H1 (cell line): ENCODE results near the gene CBFA2T2. TPM values are rescaled to one million over a fixed set of nuclear protein-coding genes. Genes with fewer than 3 reads are reported as not detected.

Experiments
- CTCF ChIA-PET: fragments of 300-600 bp; sonication (Branson Sonifier 250); formaldehyde crosslinking; loops from one replicate; lab custom pipeline; 2021; ENCODE audit not compliant: partially characterized antibody; lab: Charles Lee
- POLR2A ChIA-PET: fragments of 300-600 bp; sonication (Branson Sonifier 250); formaldehyde crosslinking; loops from one replicate; lab custom pipeline; 2021; ENCODE audit warnings: inconsistent platforms; ENCODE audit not compliant: partially characterized antibody; lab: Charles Lee
- DNase-seq, 2 experiments: peaks; one replicate each; pipeline versions ENCODE4 v3.0.0 to v3.0.0-alpha.2; 2010 to 2022; ENCODE audit warnings: low spot score in 2 of 2, low read depth in 1 of 2, mixed read lengths in 1 of 2
- FAIRE-seq: peaks from 2 replicates; lab custom pipeline; 2011; peaks lifted over from hg19 to GRCh38; lab: Jason Lieb, UNC
- H2AFZ ChIP-seq: 2 replicates; pipeline ENCODE4 v1.8.1; 2012; ENCODE audit warnings: low read length, inconsistent platforms
- H2AK5ac ChIP-seq: 2 replicates; pipeline ENCODE4 v1.6.1; 2013; ENCODE audit warnings: low read depth, low read length
- H2BK120ac ChIP-seq: replicated peaks from 2 replicates; pipeline ENCODE3; 2013; ENCODE audit warnings: low read depth, low read length, inconsistent platforms
- H2BK12ac ChIP-seq: 2 replicates; pipeline ENCODE4 v1.6.1; 2013; ENCODE audit warnings: low read depth, low read length
- H2BK15ac ChIP-seq: 2 replicates; pipeline ENCODE4 v1.6.1; 2013; ENCODE audit warnings: low read length
- H2BK20ac ChIP-seq: 2 replicates; pipeline ENCODE4 v1.6.1; 2013; ENCODE audit warnings: low read length
- H2BK5ac ChIP-seq: 2 replicates; pipeline ENCODE4 v1.6.1; 2013; ENCODE audit warnings: low read depth, low read length
- H3K14ac ChIP-seq: 2 replicates; pipeline ENCODE4 v1.6.1; 2013; ENCODE audit warnings: inconsistent platforms; ENCODE audit not compliant: insufficient read length
- H3K18ac ChIP-seq: 2 replicates; pipeline ENCODE4 v1.6.1; 2013; ENCODE audit warnings: low read length; ENCODE audit errors: extremely low read depth
- H3K23ac ChIP-seq: 2 replicates; pipeline ENCODE4 v1.6.1; 2013; ENCODE audit warnings: inconsistent platforms; ENCODE audit not compliant: insufficient read length
- H3K23me2 ChIP-seq: 2 replicates; pipeline ENCODE4 v1.6.1; 2013; ENCODE audit warnings: low read depth, low read length
- H3K27ac ChIP-seq: 2 replicates; pipeline ENCODE4 v1.6.1; 2011; ENCODE audit warnings: low read depth, low read length, inconsistent platforms
- H3K27me3 ChIP-seq, 4 experiments: replicated peaks in 1 of 4; 1 replicate in 1 of 4; 2 replicates in 3 of 4; pipeline versions ENCODE4 v1.6.1 to v1.8.1; 2011 to 2013; ENCODE audit warnings: low read length in 3 of 4, mild to moderate bottlenecking in 3 of 4, inconsistent platforms in 2 of 4, mixed read lengths in 2 of 4, moderate library complexity in 1 of 4; ENCODE audit not compliant: control insufficient read depth in 3 of 4, insufficient read depth in 3 of 4; ENCODE audit errors: extremely low read depth in 1 of 4
- H3K36me3 ChIP-seq, 4 experiments: 2 replicates each; pipeline versions ENCODE4 v1.6.1 to v1.8.1; 2011 to 2013; ENCODE audit warnings: mild to moderate bottlenecking in 4 of 4, low read length in 3 of 4, moderate library complexity in 2 of 4, control low read depth in 1 of 4, inconsistent platforms in 1 of 4; ENCODE audit not compliant: insufficient read depth in 4 of 4, control insufficient read depth in 2 of 4
- H3K4ac ChIP-seq: replicated peaks from 2 replicates; pipeline ENCODE3; 2013; ENCODE audit warnings: low read length, low read depth, mixed read lengths, inconsistent platforms; ENCODE audit not compliant: insufficient read length
- H3K4me1 ChIP-seq, 4 experiments: replicated peaks in 1 of 4; 1 replicate in 1 of 4; 2 replicates in 3 of 4; pipeline versions ENCODE4 v1.6.1 to v1.8.1; 2011 to 2013; ENCODE audit warnings: low read length in 3 of 4, inconsistent platforms in 2 of 4, mixed read lengths in 1 of 4; ENCODE audit not compliant: insufficient read depth in 4 of 4, control insufficient read depth in 3 of 4
- H3K4me2 ChIP-seq, 2 experiments: 2 replicates each; pipeline versions ENCODE4 v1.6.1 to v1.8.1; 2011 to 2013; ENCODE audit warnings: low read depth in 2 of 2, low read length in 2 of 2, control low read depth in 1 of 2, inconsistent platforms in 1 of 2, mild to moderate bottlenecking in 1 of 2; ENCODE audit not compliant: insufficient read depth in 1 of 2
- H3K4me3 ChIP-seq, 4 experiments: fragments of 200-600, 300-600 bp in 1 of 4; sonication (generic), shearing (Covaris generic), sonication (Bioruptor Twin) in 1 of 4; 2 replicates each; pipeline versions ENCODE4 v1.5.1 to v1.8.1; 2011 to 2016; ENCODE audit warnings: low read length in 4 of 4, low read depth in 3 of 4, control low read depth in 2 of 4, inconsistent platforms in 2 of 4, mild to moderate bottlenecking in 2 of 4, mixed read lengths in 1 of 4, moderate library complexity in 1 of 4; ENCODE audit not compliant: insufficient read depth in 2 of 4; ENCODE audit errors: extremely low read depth in 1 of 4
- H3K56ac ChIP-seq: replicated peaks from 2 replicates; pipeline ENCODE3; 2013; ENCODE audit warnings: low read depth, mild to moderate bottlenecking, mixed read lengths, low read length, inconsistent platforms; ENCODE audit not compliant: insufficient read length
- H3K79me1 ChIP-seq: 2 replicates; pipeline ENCODE4 v1.6.1; 2013; ENCODE audit warnings: low read depth, low read length, control low read depth
- H3K79me2 ChIP-seq, 2 experiments: 2 replicates each; pipeline versions ENCODE4 v1.6.1 to v1.8.1; 2012 to 2013; ENCODE audit warnings: low read length in 2 of 2, mild to moderate bottlenecking in 2 of 2, inconsistent platforms in 1 of 2; ENCODE audit not compliant: insufficient read depth in 2 of 2, control insufficient read depth in 1 of 2
- H3K9ac ChIP-seq, 4 experiments: replicated peaks in 1 of 4; 1 replicate in 1 of 4; 2 replicates in 3 of 4; pipeline versions ENCODE4 v1.6.1 to v1.8.1; 2011 to 2013; ENCODE audit warnings: low read depth in 3 of 4, low read length in 3 of 4, control low read depth in 2 of 4, mild to moderate bottlenecking in 2 of 4, moderate library complexity in 2 of 4, inconsistent platforms in 1 of 4; ENCODE audit errors: extremely low read depth in 1 of 4
- H3K9me3 ChIP-seq, 2 experiments: 2 replicates each; pipeline versions ENCODE4 v1.6.1 to v1.8.1; 2012 to 2013; ENCODE audit warnings: mild to moderate bottlenecking in 2 of 2, moderate library complexity in 2 of 2, control low read depth in 1 of 2, inconsistent platforms in 1 of 2, low read depth in 1 of 2, low read length in 1 of 2, mixed read lengths in 1 of 2; ENCODE audit not compliant: insufficient read depth in 2 of 2
- H4K20me1 ChIP-seq, 2 experiments: replicated peaks in 1 of 2; 2 replicates each; pipeline versions ENCODE3 to v1.8.1; 2011 to 2013; ENCODE audit warnings: inconsistent platforms in 2 of 2, low read length in 2 of 2, mild to moderate bottlenecking in 1 of 2; ENCODE audit not compliant: insufficient read depth in 2 of 2, control insufficient read depth in 1 of 2
- H4K5ac ChIP-seq: 2 replicates; pipeline ENCODE4 v1.6.1; 2013; ENCODE audit warnings: low read length, low read depth, mixed read lengths, inconsistent platforms; ENCODE audit not compliant: insufficient read length
- H4K8ac ChIP-seq: 2 replicates; pipeline ENCODE4 v1.8.0; 2013; ENCODE audit warnings: mild to moderate bottlenecking, moderate library complexity, low read length, inconsistent platforms; ENCODE audit not compliant: insufficient read depth; ENCODE audit errors: extremely low read depth
- H4K91ac ChIP-seq: replicated peaks from 2 replicates; pipeline ENCODE3; 2013; ENCODE audit warnings: low read length, mixed read lengths, inconsistent platforms; ENCODE audit not compliant: insufficient read length
- BCL11A ChIP-seq, 2 experiments: IDR thresholded peaks; one replicate each; pipeline ENCODE4 v1.6.1; 2011; ENCODE audit warnings: low read depth in 2 of 2, low read length in 2 of 2, mild to moderate bottlenecking in 2 of 2
- CBX5 ChIP-seq: fragments of 300-800, 300-1000 bp; sonication (generic); IDR thresholded peaks from 2 replicates; pipeline ENCODE4 v1.7.1; 2016; ENCODE audit warnings: antibody characterized with exemption, low read length, low read depth
- JUND ChIP-seq: IDR thresholded peaks from 2 replicates; pipeline ENCODE4 v1.6.1; 2011; ENCODE audit warnings: mild to moderate bottlenecking, improper control_type of control experiment, low read length
- MAFK ChIP-seq: IDR thresholded peaks from 2 replicates; pipeline ENCODE4 v1.6.1; 2012; ENCODE audit warnings: low read depth, mild to moderate bottlenecking, improper control_type of control experiment, low read length
- MAX ChIP-seq: IDR thresholded peaks from 2 replicates; pipeline ENCODE4 v1.6.1; 2012; ENCODE audit warnings: inconsistent platforms
- TAF7 ChIP-seq: optimal IDR thresholded peaks from 2 replicates; pipeline ENCODE3; 2011; ENCODE audit warnings: low read depth, mild to moderate bottlenecking, inconsistent platforms, low read length, moderate library complexity, borderline replicate concordance
- WGBS, 2 experiments: shearing (Covaris generic) in 1 of 2; methylation state at CpG; one replicate each; pipeline versions ENCODE4 v1.1.6 to v1.1.7; 2013 to 2015; ENCODE audit warnings: low lambda C conversion rate in 2 of 2, mixed read lengths in 2 of 2, inconsistent platforms in 1 of 2, low coverage in 1 of 2, missing lambda C conversion rate in 1 of 2; ENCODE audit not compliant: insufficient replicate concordance in 2 of 2, insufficient coverage in 1 of 2, insufficient read length in 1 of 2; ENCODE audit errors: extremely low coverage in 1 of 2, missing lambda C conversion rate in 1 of 2; 5-methylcytosine and 5-hydroxymethylcytosine counted together
- polyA plus RNA-seq, 7 experiments: library from polyadenylated mRNA; depleted of rRNA in 3 of 7; stranded (reverse) in 5 of 7; unstranded in 2 of 7; fragments of >200 nt in 5 of 7; fragments of 200-250 nt in 2 of 7; gene quantifications; 1 replicate in 5 of 7; 2 replicates in 1 of 7; 4 replicates in 1 of 7; pipeline versions ENCODE4 v1.2.1 to v1.2.3, GENCODE V29; 2011 to 2013; ENCODE audit warnings: missing spikeins in 2 of 7, mixed read lengths in 2 of 7
- total RNA-seq: library from RNA; stranded (reverse); fragmentation: NEBNext Ultra II Directional; extraction: Animal tissue kit (Norgen Biotek cat#: 25700); gene quantifications from 2 replicates; pipeline ENCODE4 v1.2.1, GENCODE V29; 2021

CBFA2T2 gene
- total and polyA plus RNA-seq, 2 of the 8 experiments (the other 6 are each of a cell fraction or from before 2014, with no cell fraction given) = 11.6 to 12.9 TPM

DNA sequence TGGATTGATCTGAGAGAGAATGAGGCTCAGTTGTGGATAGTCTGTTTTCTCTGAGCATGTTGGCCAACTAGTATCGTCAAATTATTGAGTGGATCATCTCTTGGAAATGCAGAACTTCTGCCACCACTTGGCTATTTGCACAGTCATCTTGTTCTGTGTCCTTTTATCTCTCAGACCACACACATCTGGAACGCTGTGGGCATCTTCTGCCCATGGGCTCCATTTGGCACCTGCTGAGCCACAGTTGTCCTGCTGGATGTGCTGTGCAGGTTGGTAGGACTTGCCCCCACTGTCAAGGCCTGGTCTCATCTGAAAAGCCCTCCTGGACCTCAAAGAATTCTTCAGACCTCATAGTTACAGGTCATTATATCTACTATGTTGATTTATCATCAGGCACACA, 155.5 kb downstream of the CBFA2T2 start:
- H3K79me2 ChIP-seq = no peaks in the 10 kb centered on the region
- no peaks in the 10 kb centered on the region for H3K27me3 ChIP-seq
- H3K23ac ChIP-seq = no peak overlapping the region
- H4K5ac ChIP-seq = no peak overlapping the region
- H4K91ac ChIP-seq = no peak overlapping the region
- H3K14ac ChIP-seq = no peak overlapping the region
- no peak overlapping the region for H3K4me2 ChIP-seq
- no peaks in the 10 kb centered on the region for H3K9me3 ChIP-seq
- H3K4ac ChIP-seq = no peak overlapping the region
- no peak overlapping the region for H2BK15ac ChIP-seq
- ChIA-PET CTCF (no interaction called here), POLR2A (no interaction called here)
- no peaks in the 10 kb centered on the region for H3K4me1 ChIP-seq
- H2BK5ac ChIP-seq = no peak overlapping the region
- peaks cover 0 to 4% of the 10 kb centered on the region in 2 experiments for H4K20me1 ChIP-seq
- no peak overlapping the region for H2AFZ ChIP-seq
- FAIRE-seq = no peak
- H2BK12ac ChIP-seq = no peak overlapping the region
- no peak overlapping the region for H3K4me3 ChIP-seq
- 91% methylated on average over 2 of the region's 2 CpGs; no CpG with 5 or more reads in 1 of the 2 experiments for WGBS, 2 experiments
- no peak overlapping the region for H3K9ac ChIP-seq
- H4K8ac ChIP-seq = no peak overlapping the region
- no peak overlapping the region for H3K27ac ChIP-seq
- H3K23me2 ChIP-seq = peaks cover 2% of the 10 kb centered on the region; the same call in 1 of the 2 replicates
- H3K56ac ChIP-seq = no peak overlapping the region
- H3K18ac ChIP-seq = no peak overlapping the region
- H2AK5ac ChIP-seq = no peak overlapping the region
- no peak overlapping the region for H2BK20ac ChIP-seq
- no peak overlapping the region for H2BK120ac ChIP-seq
- peaks cover 0 to 16% (median 0%) of the 10 kb centered on the region in 4 experiments; a peak in 2 of 8 replicates for H3K36me3 ChIP-seq
- no peak for TF ChIP-seq MAX
- TF ChIP-seq JUND = no peak
- no peak for TF ChIP-seq TAF7
- TF ChIP-seq MAFK = no peak
- TF ChIP-seq BCL11A (IDR thresholded peaks at IDR 0.05; ENCODE audit: low read depth in 2 of 2, low read length in 2 of 2) = no peak
- TF ChIP-seq CBX5 = no peak
- DNase-seq = no peak
- H3K79me1 ChIP-seq = no peaks in the 10 kb centered on the region
